Stromal cell of bone marrow (primary cell): ENCODE measurements around the gene DUOX1.

Experiments
- DNase-seq: peaks from one replicate; pipeline ENCODE4 v3.0.0-alpha.2; 2012; ENCODE audit warnings: low read depth

The DUOX1 gene

GRCh38 chr15:45168751-45169551, 39.2 kb downstream of the DUOX1 start:
- DNase-seq: no peak

GRCh38 chr15:45169608-45170480, 40.0 kb downstream of the DUOX1 start:
- DNase-seq: no peak

DNA sequence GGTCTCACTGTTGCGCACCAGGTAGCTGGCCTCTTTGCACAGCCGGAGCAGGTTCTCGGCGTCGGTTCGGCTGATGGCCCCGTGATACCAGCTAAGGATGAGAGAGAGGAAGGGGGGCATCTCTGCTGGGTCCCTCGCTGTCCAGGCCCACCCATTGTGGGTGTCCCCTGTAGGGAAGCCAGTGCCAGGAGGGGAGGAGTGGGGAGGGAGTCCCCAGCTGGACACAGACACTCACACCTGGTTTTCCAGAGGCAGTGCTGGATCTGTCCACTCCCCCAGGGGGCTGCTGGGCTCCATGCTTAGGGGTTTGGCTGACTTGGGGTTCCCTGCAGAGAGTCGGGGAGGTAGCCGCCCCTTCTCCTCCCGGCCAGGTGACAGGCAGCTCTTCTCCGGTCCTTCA, 42.1 kb downstream of the DUOX1 start:
- DNase-seq: no peak

- DNase-seq: no peak
Measured at GRCh38 chr15:45174069-45174468, 44.3 kb downstream of the DUOX1 start.

DNA sequence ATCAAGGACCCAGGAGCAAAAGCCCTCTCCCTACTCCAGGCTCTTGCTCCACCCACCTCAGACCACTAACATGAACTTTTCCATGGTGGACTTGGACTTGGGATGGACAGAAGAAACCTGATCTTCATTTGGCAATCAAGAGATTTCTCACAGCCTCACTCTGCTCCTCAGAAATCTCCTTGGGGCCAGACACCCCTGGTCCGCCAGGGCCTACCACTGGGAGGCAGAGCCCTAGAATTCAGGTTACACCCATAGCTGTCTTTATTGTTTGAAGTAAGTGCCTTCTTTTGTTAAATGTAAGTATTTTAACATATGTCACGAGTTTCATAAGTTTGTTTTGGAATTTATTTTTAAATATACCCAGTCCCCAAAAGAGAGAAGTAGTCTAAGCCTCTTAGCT, 44.8 kb downstream of the DUOX1 start:
- no peak for DNase-seq

GRCh38 chr15:45177285-45177684, 47.5 kb downstream of the DUOX1 start:
- no peak for DNase-seq

DNA sequence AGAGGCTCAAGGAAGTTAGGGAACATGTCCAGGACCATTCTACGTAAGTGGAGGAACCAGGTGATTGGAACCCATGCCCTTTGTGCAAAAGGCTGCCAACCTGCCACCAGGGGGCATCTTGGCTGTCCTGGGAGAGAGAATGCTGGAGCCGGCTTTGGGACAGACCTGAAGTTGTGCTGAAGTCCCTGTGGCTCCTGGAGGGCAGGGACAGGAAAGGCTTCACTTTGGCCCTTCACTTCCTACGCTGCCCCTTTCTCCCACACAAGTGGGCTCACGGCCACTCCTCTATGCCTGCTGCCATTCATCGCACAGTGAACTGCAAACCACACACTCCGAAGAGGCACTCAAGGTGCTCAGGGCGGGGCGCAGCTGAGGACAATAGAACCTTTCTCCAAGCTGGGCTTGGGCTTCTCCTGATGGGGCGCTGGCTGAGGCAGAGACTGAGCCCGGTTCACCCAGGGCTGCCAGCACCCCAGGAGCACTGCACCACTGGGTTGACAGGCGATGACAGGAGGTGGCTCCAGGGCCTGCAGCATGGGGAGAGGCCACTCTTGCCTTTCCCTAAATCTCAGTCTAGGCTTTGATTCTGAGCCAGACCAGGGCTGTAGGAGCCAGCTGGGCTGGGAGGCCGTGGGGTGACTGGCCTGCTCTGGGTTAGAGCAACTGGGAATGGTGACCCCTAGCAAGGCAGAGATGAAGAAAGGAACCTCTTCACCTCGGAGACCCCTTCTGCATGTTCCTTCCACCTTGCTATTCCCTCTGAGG, 49.6 kb downstream of the DUOX1 start:
- no peak for DNase-seq

DNA sequence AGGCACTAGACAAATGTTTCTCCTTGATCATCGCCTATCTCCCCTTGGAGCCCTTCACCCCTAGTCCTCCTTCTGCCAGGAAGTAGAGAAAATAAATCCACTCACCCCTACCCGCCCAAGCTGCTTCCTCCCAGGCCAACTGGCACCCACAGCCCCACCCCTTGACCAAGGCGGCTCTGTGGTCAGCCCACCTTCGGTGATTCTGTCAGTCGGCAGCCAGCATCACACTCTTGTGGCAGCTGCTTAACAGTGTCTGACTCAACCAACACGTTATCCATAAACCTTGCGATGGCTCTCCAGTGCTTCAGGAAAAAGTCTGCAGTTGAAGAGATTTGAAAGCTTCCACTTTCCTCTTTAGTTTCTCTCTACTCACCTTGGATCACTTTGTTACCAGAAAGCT, 50.4 kb downstream of the DUOX1 start:
- DNase-seq: no peak

GRCh38 chr15:45180648-45181436, 51.0 kb downstream of the DUOX1 start:
- no peak for DNase-seq

DNA sequence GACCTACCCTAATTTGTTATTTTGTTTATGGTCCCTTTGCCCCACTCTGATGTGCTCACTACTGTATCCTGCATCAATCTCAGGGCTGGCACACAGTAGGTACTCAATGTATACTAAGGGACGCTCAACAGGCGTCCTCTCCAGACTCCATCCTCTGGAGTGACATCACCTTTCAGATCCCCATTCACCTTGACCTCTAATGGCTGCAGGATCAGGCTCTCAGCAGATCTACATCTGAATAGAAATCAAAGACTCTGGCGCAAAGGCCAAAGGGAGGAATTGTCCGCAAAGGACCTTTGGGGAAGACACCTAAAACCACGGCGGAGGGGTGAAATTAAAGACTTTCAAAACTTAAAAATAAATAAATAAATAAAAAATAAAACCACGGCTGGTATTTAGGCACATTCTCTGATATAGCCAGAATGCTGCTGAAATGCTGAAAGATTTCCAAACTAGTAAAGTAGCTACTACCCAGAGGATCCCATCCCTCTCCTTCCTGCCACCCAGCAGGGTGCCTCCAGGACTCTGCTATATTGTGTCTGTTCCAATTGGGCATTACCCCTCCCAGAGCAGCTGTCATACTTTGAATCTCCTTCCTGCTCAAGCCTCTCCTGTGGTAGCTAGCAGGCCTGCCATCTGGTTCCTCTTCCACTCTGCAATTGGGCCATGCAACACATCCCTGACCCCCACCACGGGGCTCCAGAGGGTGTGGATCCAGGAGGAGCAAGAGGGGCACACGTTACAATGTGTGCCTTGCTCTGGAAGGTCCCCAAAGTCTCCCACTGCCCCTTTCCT, 51.9 kb downstream of the DUOX1 start:
- DNase-seq: no peak

GRCh38 chr15:45182996-45183395, 53.2 kb downstream of the DUOX1 start:
- DNase-seq: no peak

GRCh38 chr15:45183511-45183910, 53.7 kb downstream of the DUOX1 start:
- no peak for DNase-seq

- DNase-seq: no peak
Measured at GRCh38 chr15:45184562-45185041, 54.8 kb downstream of the DUOX1 start.

DNA sequence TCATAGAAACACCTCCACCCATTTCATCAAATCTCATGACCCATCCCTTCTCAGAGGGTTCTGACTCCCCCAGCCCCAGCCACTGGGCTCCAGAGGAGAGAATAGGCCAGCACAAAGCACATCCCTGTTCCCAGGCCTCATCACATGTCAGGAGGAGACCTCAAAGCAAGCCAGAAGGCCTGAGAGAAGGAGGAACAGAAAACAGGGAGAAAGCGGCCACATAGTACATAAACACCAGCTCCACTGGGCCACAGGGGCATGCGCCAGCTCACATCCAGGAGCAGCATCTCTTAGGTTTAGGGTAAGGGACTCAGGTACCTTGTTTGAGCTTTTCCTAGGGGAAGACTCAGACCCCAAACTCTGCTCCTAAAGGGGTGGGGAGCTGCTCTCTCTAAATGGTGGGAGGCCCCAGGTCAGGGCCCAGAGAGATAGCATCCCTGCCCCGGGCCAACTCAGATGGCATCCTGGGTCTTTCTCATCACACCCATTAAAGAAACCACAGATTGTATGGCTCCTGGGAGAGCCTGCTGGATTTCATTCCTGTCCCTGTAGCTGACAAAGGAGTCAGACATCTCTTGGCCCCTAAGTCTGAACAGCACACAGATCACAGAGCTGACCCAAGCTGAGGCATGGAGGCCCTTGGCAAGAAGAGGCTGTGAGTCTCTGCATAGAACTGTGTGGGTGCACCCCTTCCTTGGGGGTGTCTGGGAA, 55.4 kb downstream of the DUOX1 start:
- DNase-seq: no peak

GRCh38 chr15:45185903-45186770, 56.3 kb downstream of the DUOX1 start:
- DNase-seq: no peak

GRCh38 chr15:45186771-45187577, 57.2 kb downstream of the DUOX1 start:
- DNase-seq: no peak

- no peak for DNase-seq
Measured at GRCh38 chr15:45187578-45187893, 57.7 kb downstream of the DUOX1 start.
